GM23338 (cell line): Measurements from ENCODE around the gene GUCY1A2.

Experiments
- CREB1 ChIP-seq: fragments of 250-450 bp; sonication (Bioruptor Pico); IDR thresholded peaks from 2 replicates; pipeline ENCODE4 v1.5.0; 2020; ENCODE audit warnings: low read depth, mild to moderate bottlenecking, moderate library complexity
- CTCF ChIP-seq, 2 experiments: fragments of 200-600 bp in 1 of 2; sonication (generic) in 1 of 2; conservative IDR thresholded peaks; 2 replicates each; pipeline versions ENCODE4 v1.5.1 to v1.6.1; 2016 to 2017; ENCODE audit warnings: antibody characterized with exemption in 2 of 2, low read depth in 2 of 2, mild to moderate bottlenecking in 2 of 2, moderate library complexity in 1 of 2
- ETS1 ChIP-seq: IDR thresholded peaks from 2 replicates; pipeline ENCODE4 v1.6.1; 2016; ENCODE audit warnings: antibody characterized with exemption
- EZH2 ChIP-seq: fragments of 200-600 bp; sonication (generic); IDR thresholded peaks from one replicate; pipeline ENCODE4 v1.8.0; 2017; ENCODE audit warnings: antibody characterized with exemption, mild to moderate bottlenecking, low read depth; ENCODE audit not compliant: unreplicated experiment
- EZH2phosphoT487 ChIP-seq: fragments of 200-600 bp; sonication (generic); IDR thresholded peaks from one replicate; pipeline ENCODE4 v1.8.1; 2018; ENCODE audit warnings: antibody characterized with exemption; ENCODE audit not compliant: unreplicated experiment
- JUNB ChIP-seq: IDR thresholded peaks from one replicate; pipeline ENCODE4 v1.6.1; 2016; ENCODE audit warnings: antibody characterized with exemption; ENCODE audit not compliant: unreplicated experiment
- POLR2AphosphoS5 ChIP-seq: IDR thresholded peaks from 2 replicates; pipeline ENCODE4 v1.6.1; 2016; ENCODE audit warnings: antibody characterized with exemption, low read depth
- REST ChIP-seq: IDR thresholded peaks from one replicate; pipeline ENCODE4 v1.6.1; 2018; ENCODE audit warnings: antibody characterized with exemption; ENCODE audit not compliant: unreplicated experiment
- ZNF114 ChIP-seq: fragments of 250-450 bp; sonication (Bioruptor Pico); IDR thresholded peaks from 2 replicates; pipeline ENCODE4 v1.5.0; 2020; ENCODE audit warnings: mild to moderate bottlenecking, moderate library complexity

- TF ChIP-seq CTCF (conservative IDR thresholded peaks at IDR 0.05; ENCODE audit: low read depth in 2 of 2): no peak
- TF ChIP-seq EZH2: no peak
- no peak for TF ChIP-seq ZNF114 (CRISPR knock-in tag)
- no peak for TF ChIP-seq POLR2AphosphoS5
- TF ChIP-seq EZH2phosphoT487: no peak
- no peak for TF ChIP-seq REST
- TF ChIP-seq JUNB: no peak
- no peak for TF ChIP-seq ETS1
- TF ChIP-seq CREB1 (CRISPR knock-in tag): no peak
These were observed 34.3 kb downstream of the GUCY1A2 start for GRCh38 chr11:106983991-106984390.
